Activated CD4-positive, alpha-beta T cell treated with anti-CD3 and anti-CD28 coated beads for 48 hours (primary cell): ENCODE measurements around the gene SLC22A23.

Source experiments
- DNase-seq: peaks from one replicate; pipeline ENCODE4 v3.0.0-alpha.2; 2020

Gene SLC22A23

GRCh38 chr6:3444276-3445088, 12.4 kb downstream of the SLC22A23 start:
- no peak for DNase-seq

- no peak for DNase-seq
Measured at GRCh38 chr6:3443221-3443515, 13.7 kb downstream of the SLC22A23 start.

GRCh38 chr6:3442431-3443220, 14.2 kb downstream of the SLC22A23 start:
- no peak for DNase-seq

GRCh38 chr6:3440911-3441310, 15.9 kb downstream of the SLC22A23 start:
- DNase-seq: no peak

GRCh38 chr6:3439961-3440360, 16.9 kb downstream of the SLC22A23 start:
- DNase-seq: no peak

GRCh38 chr6:3438190-3439167, 18.4 kb downstream of the SLC22A23 start:
- DNase-seq: no peak

- no peak for DNase-seq
Measured at GRCh38 chr6:3433005-3433404, 23.8 kb downstream of the SLC22A23 start.

GRCh38 chr6:3432416-3432815, 24.4 kb downstream of the SLC22A23 start:
- no peak for DNase-seq

GRCh38 chr6:3431994-3432393, 24.9 kb downstream of the SLC22A23 start:
- no peak for DNase-seq

GRCh38 chr6:3429211-3429610, 27.6 kb downstream of the SLC22A23 start:
- no peak for DNase-seq

- DNase-seq: no peak
Measured at GRCh38 chr6:3428700-3429099, 28.1 kb downstream of the SLC22A23 start.

- no peak for DNase-seq
Measured at GRCh38 chr6:3428247-3428646, 28.6 kb downstream of the SLC22A23 start.

GRCh38 chr6:3427687-3428085, 29.2 kb downstream of the SLC22A23 start:
- no peak for DNase-seq

- DNase-seq: no peak
Measured at GRCh38 chr6:3426927-3427686, 29.7 kb downstream of the SLC22A23 start.

GRCh38 chr6:3426091-3426926, 30.5 kb downstream of the SLC22A23 start:
- no peak for DNase-seq

GRCh38 chr6:3425574-3425973, 31.3 kb downstream of the SLC22A23 start:
- no peak for DNase-seq

- no peak for DNase-seq
Measured at GRCh38 chr6:3424185-3424927, 32.5 kb downstream of the SLC22A23 start.

GRCh38 chr6:3423439-3424184, 33.2 kb downstream of the SLC22A23 start:
- DNase-seq: no peak

- no peak for DNase-seq
Measured at GRCh38 chr6:3422435-3423070, 34.3 kb downstream of the SLC22A23 start.
